ENCODE data around the gene TMEM86B.
"Not testable (repeated sequence)": the region's sequence is repeated elsewhere in the genome, so short reads cannot be mapped to it uniquely, and the experiment has no call there.

TMEM86B gene

GRCh38 chr19:55231391-55232285 is 3.1 kb upstream of the TMEM86B start:
- H3K36me3 ChIP-seq (ENCODE audit: control insufficient read depth, insufficient read depth, low read length) = peaks cover 50% of the 10 kb centered on the region
- H3K4me1 ChIP-seq (ENCODE audit: control insufficient read depth, insufficient read depth, low read length) = no peaks in the 10 kb centered on the region
- no peaks in the 10 kb centered on the region for H3K27me3 ChIP-seq (ENCODE audit: control insufficient read depth, insufficient read depth, low read length)

GRCh38 chr19:55230780-55231179 is 2.2 kb upstream of the TMEM86B start:
- peaks cover 45% of the 10 kb centered on the region for H3K36me3 ChIP-seq (ENCODE audit: control insufficient read depth, insufficient read depth, low read length)
- no peaks in the 10 kb centered on the region for H3K9me3 ChIP-seq (ENCODE audit: control insufficient read depth, insufficient read depth, low read length)
- no peaks in the 10 kb centered on the region for H3K27me3 ChIP-seq (ENCODE audit: control insufficient read depth, insufficient read depth, low read length)
- no peak overlapping the region for H3K4me3 ChIP-seq (ENCODE audit: low read depth, low read length)
- no peaks in the 10 kb centered on the region for H3K4me1 ChIP-seq (ENCODE audit: control insufficient read depth, insufficient read depth, low read length)
- no peak overlapping the region for H3K9ac ChIP-seq (ENCODE audit: low read depth, low read length)

More at GRCh38 chr19:55231391-55232285, 3.1 kb upstream of the TMEM86B start:
- no peak overlapping the region for H3K9ac ChIP-seq (ENCODE audit: low read depth, low read length)
- H3K4me3 ChIP-seq (ENCODE audit: low read depth, low read length) = no peak overlapping the region
- no peaks in the 10 kb centered on the region for H3K9me3 ChIP-seq (ENCODE audit: control insufficient read depth, insufficient read depth, low read length)

- Histone ChIP-seq H3K27me3 (ENCODE audit: control insufficient read depth, insufficient read depth, low read length) (no peaks in the 10 kb centered on the region), H3K9ac (ENCODE audit: low read depth, low read length) (no peak overlapping the region), H3K9me3 (ENCODE audit: control insufficient read depth, insufficient read depth, low read length) (no peaks in the 10 kb centered on the region), H3K4me1 (ENCODE audit: control insufficient read depth, insufficient read depth, low read length) (no peaks in the 10 kb centered on the region), H3K4me3 (ENCODE audit: low read depth, low read length) (no peak overlapping the region), H3K36me3 (ENCODE audit: control insufficient read depth, insufficient read depth, low read length) (peaks cover 45% of the 10 kb centered on the region)
Observed at GRCh38 chr19:55230329-55230728, 1.8 kb upstream of the TMEM86B start.

- Histone ChIP-seq H3K4me3 (ENCODE audit: low read depth, low read length) (no peak overlapping the region), H3K9me3 (ENCODE audit: control insufficient read depth, insufficient read depth, low read length) (no peaks in the 10 kb centered on the region), H3K27me3 (ENCODE audit: control insufficient read depth, insufficient read depth, low read length) (no peaks in the 10 kb centered on the region), H3K4me1 (ENCODE audit: control insufficient read depth, insufficient read depth, low read length) (no peaks in the 10 kb centered on the region), H3K9ac (ENCODE audit: low read depth, low read length) (no peak overlapping the region), H3K36me3 (ENCODE audit: control insufficient read depth, insufficient read depth, low read length) (peaks cover 45% of the 10 kb centered on the region)
Observed at GRCh38 chr19:55229789-55230182, 1.2 kb upstream of the TMEM86B start.

GRCh38 chr19:55229145-55229788 is 704 bp upstream of the TMEM86B start:
- H3K27me3 ChIP-seq (ENCODE audit: control insufficient read depth, insufficient read depth, low read length) = no peaks in the 10 kb centered on the region
- no peak overlapping the region for H3K4me3 ChIP-seq (ENCODE audit: low read depth, low read length)
- no peaks in the 10 kb centered on the region for H3K9me3 ChIP-seq (ENCODE audit: control insufficient read depth, insufficient read depth, low read length)
- no peak overlapping the region for H3K9ac ChIP-seq (ENCODE audit: low read depth, low read length)
- peaks cover 41% of the 10 kb centered on the region for H3K36me3 ChIP-seq (ENCODE audit: control insufficient read depth, insufficient read depth, low read length)
- H3K4me1 ChIP-seq (ENCODE audit: control insufficient read depth, insufficient read depth, low read length) = no peaks in the 10 kb centered on the region

- H3K4me1 ChIP-seq (ENCODE audit: control insufficient read depth, insufficient read depth, low read length) = no peaks in the 10 kb centered on the region
- H3K9me3 ChIP-seq (ENCODE audit: control insufficient read depth, insufficient read depth, low read length) = no peaks in the 10 kb centered on the region
- no peaks in the 10 kb centered on the region for H3K27me3 ChIP-seq (ENCODE audit: control insufficient read depth, insufficient read depth, low read length)
- peaks cover 39% of the 10 kb centered on the region for H3K36me3 ChIP-seq (ENCODE audit: control insufficient read depth, insufficient read depth, low read length)
- H3K9ac ChIP-seq (ENCODE audit: low read depth, low read length) = no peak overlapping the region
- H3K4me3 ChIP-seq (ENCODE audit: low read depth, low read length) = no peak overlapping the region
Observed at GRCh38 chr19:55228015-55228391, 560 bp downstream of the TMEM86B start.

- H3K4me1 ChIP-seq (ENCODE audit: control insufficient read depth, insufficient read depth, low read length) = no peaks in the 10 kb centered on the region
- no peak overlapping the region for H3K9ac ChIP-seq (ENCODE audit: low read depth, low read length)
- peaks cover 37% of the 10 kb centered on the region for H3K36me3 ChIP-seq (ENCODE audit: control insufficient read depth, insufficient read depth, low read length)
- H3K9me3 ChIP-seq (ENCODE audit: control insufficient read depth, insufficient read depth, low read length) = no peaks in the 10 kb centered on the region
- no peaks in the 10 kb centered on the region for H3K27me3 ChIP-seq (ENCODE audit: control insufficient read depth, insufficient read depth, low read length)
- no peak overlapping the region for H3K4me3 ChIP-seq (ENCODE audit: low read depth, low read length)
Observed at GRCh38 chr19:55227241-55228014, 1.1 kb downstream of the TMEM86B start.

- Histone ChIP-seq H3K9ac (ENCODE audit: low read depth, low read length) (no peak overlapping the region), H3K9me3 (ENCODE audit: control insufficient read depth, insufficient read depth, low read length) (no peaks in the 10 kb centered on the region), H3K4me3 (ENCODE audit: low read depth, low read length) (no peak overlapping the region), H3K27me3 (ENCODE audit: control insufficient read depth, insufficient read depth, low read length) (no peaks in the 10 kb centered on the region), H3K36me3 (ENCODE audit: control insufficient read depth, insufficient read depth, low read length) (peaks cover 32% of the 10 kb centered on the region), H3K4me1 (ENCODE audit: control insufficient read depth, insufficient read depth, low read length) (no peaks in the 10 kb centered on the region)
Observed at GRCh38 chr19:55226788-55227187, 1.8 kb downstream of the TMEM86B start.

GRCh38 chr19:55226273-55226672 is 2.3 kb downstream of the TMEM86B start:
- no peaks in the 10 kb centered on the region for H3K4me1 ChIP-seq (ENCODE audit: control insufficient read depth, insufficient read depth, low read length)
- H3K9me3 ChIP-seq (ENCODE audit: control insufficient read depth, insufficient read depth, low read length) = no peaks in the 10 kb centered on the region
- no peak overlapping the region for H3K4me3 ChIP-seq (ENCODE audit: low read depth, low read length)
- H3K9ac ChIP-seq (ENCODE audit: low read depth, low read length) = no peak overlapping the region
- no peaks in the 10 kb centered on the region for H3K27me3 ChIP-seq (ENCODE audit: control insufficient read depth, insufficient read depth, low read length)
- peaks cover 27% of the 10 kb centered on the region for H3K36me3 ChIP-seq (ENCODE audit: control insufficient read depth, insufficient read depth, low read length)

GRCh38 chr19:55225415-55225958 is 3.1 kb downstream of the TMEM86B start:
- Histone ChIP-seq H3K27me3 (ENCODE audit: control insufficient read depth, insufficient read depth, low read length) (no peaks in the 10 kb centered on the region), H3K4me3 (ENCODE audit: low read depth, low read length) (no peak overlapping the region), H3K9ac (ENCODE audit: low read depth, low read length) (no peak overlapping the region), H3K36me3 (ENCODE audit: control insufficient read depth, insufficient read depth, low read length) (peaks cover 21% of the 10 kb centered on the region), H3K9me3 (ENCODE audit: control insufficient read depth, insufficient read depth, low read length) (no peaks in the 10 kb centered on the region), H3K4me1 (ENCODE audit: control insufficient read depth, insufficient read depth, low read length) (no peaks in the 10 kb centered on the region)

- peaks cover 21% of the 10 kb centered on the region for H3K36me3 ChIP-seq (ENCODE audit: control insufficient read depth, insufficient read depth, low read length)
- not testable (repeated sequence) for H3K4me1 ChIP-seq (ENCODE audit: control insufficient read depth, insufficient read depth, low read length); H3K4me3 ChIP-seq (ENCODE audit: low read depth, low read length); H3K9ac ChIP-seq (ENCODE audit: low read depth, low read length); H3K27me3 ChIP-seq (ENCODE audit: control insufficient read depth, insufficient read depth, low read length); H3K9me3 ChIP-seq (ENCODE audit: control insufficient read depth, insufficient read depth, low read length)
Observed at GRCh38 chr19:55224679-55225414, 3.7 kb downstream of the TMEM86B start.

Data from iPS-15b (cell line).